Right lobe of liver (tissue), 6 donors: ENCODE results near the gene MLIP. TPM values are rescaled to one million over a fixed set of nuclear protein-coding genes. Genes with fewer than 3 reads are reported as not detected.

ENCODE experiments used
- ATAC-seq, 4 donors: fragments of 200-7000 bp; cut with Tn5 transposase; one replicate each; pipeline ENCODE4 v1.9.1; 2020; ENCODE audit warnings: mild to moderate bottlenecking in 4 of 4, moderate library complexity in 4 of 4
- DNase-seq, 3 donors: peaks; one replicate each; pipeline ENCODE4 v3.0.0-alpha.2; 2020
- H3K27ac ChIP-seq, 3 donors: fragments of 200-600 bp; one replicate each; pipeline ENCODE4 v1.8.0; 2022
- H3K27me3 ChIP-seq, 2 donors: fragments of 200-600 bp; one replicate each; pipeline ENCODE4 v1.8.0; 2022
- H3K36me3 ChIP-seq, 4 donors: fragments of 200-600 bp; sonication (generic) in 1 of 4; one replicate each; pipeline versions ENCODE4 v1.5.1 to v1.8.0; 2017 to 2022; ENCODE audit warnings: control low read depth in 1 of 4
- H3K4me1 ChIP-seq, 4 donors: fragments of 200-600 bp; sonication (generic) in 1 of 4; one replicate each; pipeline versions ENCODE4 v1.5.1 to v1.8.0; 2017 to 2022; ENCODE audit warnings: control low read depth in 1 of 4
- H3K4me3 ChIP-seq, 3 donors: fragments of 200-600 bp; one replicate each; pipeline ENCODE4 v1.8.0; 2022
- H3K9me3 ChIP-seq, 4 donors: fragments of 200-600 bp; sonication (generic) in 1 of 4; one replicate each; pipeline versions ENCODE4 v1.5.1 to v1.8.0; 2017 to 2022; ENCODE audit warnings: control low read depth in 1 of 4
- CTCF ChIP-seq, 4 donors: fragments of 200-600 bp in 3 of 4; fragments of 450-650 bp in 1 of 4; IDR thresholded peaks; one replicate each; pipeline versions ENCODE4 v1.5.1 to v1.8.0; 2016 to 2022; ENCODE audit warnings: antibody characterized with exemption in 4 of 4, mild to moderate bottlenecking in 2 of 4
- POLR2A ChIP-seq: fragments of 450-650 bp; IDR thresholded peaks from one replicate; pipeline ENCODE4 v1.6.1; 2017; ENCODE audit warnings: antibody characterized with exemption, mild to moderate bottlenecking
- WGBS: methylation state at CpG from one replicate; pipeline ENCODE4 v1.1.6; 2018; ENCODE audit warnings: low coverage, low lambda C conversion rate; ENCODE audit not compliant: insufficient coverage; ENCODE audit errors: missing lambda C conversion rate; 5-methylcytosine and 5-hydroxymethylcytosine counted together
- intact Hi-C, 2 donors: fragments of 100-400 bp; cut with DNase I; formaldehyde crosslinking; loops; one replicate each; pipeline versions ENCODE4 v1.11.2 to v1.14.1; 2022
- total RNA-seq, 6 experiments: library from RNA; depleted of rRNA in 2 of 6; stranded (reverse); fragments of >200 nt in 2 of 6; fragmentation: NEBNext Ultra II Directional in 3 of 6; extraction: Animal tissue kit (Norgen Biotek cat#: 25700) in 3 of 6; gene quantifications; one replicate each; pipeline versions ENCODE4 v1.1.0 to v1.2.4, GENCODE V29; 2016 to 2023
- donor health status: DM: no; HTN: yes; CAD: no.
- donor health status: DM: no; HTN: no; CAD: no.
- donor health status: DM: no; HTN: no; CAD: no.
- donor health status: DM: no; HTN: yes; CAD: no.
- donor health status: DM: no; HTN: yes; CAD: no.

The MLIP gene
- total RNA-seq, 6 experiments from 2014 or later: 20.2 to 64.6 (median 24.4) TPM

DNA sequence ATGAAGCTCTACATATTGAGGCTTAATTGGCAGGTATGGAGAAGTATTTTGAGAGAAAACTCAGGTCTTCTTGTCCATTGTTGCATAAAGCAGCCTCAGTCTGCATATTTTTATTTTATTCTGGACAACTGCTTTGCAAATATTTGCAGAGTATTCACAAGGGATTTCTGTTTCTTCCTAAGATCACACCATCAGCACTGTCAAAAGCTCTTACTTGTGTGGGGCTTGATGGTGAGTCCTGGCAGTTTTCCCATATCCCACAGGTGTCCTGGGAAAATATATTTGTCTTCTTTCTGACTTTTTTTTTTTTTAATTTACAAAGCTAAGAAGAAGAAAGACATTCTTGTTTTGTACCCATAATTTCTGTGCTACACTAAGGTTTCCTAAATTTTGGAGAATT is 16.9 kb upstream of the MLIP start:
- DNase-seq: no peak
- Histone ChIP-seq H3K36me3 (no peaks in the 10 kb centered on the region), H3K27ac (no peak overlapping the region), H3K9me3 (no peaks in the 10 kb centered on the region), H3K4me1 (no peaks in the 10 kb centered on the region), H3K4me3 (no peak overlapping the region), H3K27me3 (no peaks in the 10 kb centered on the region)
- no peak for ATAC-seq
- intact Hi-C loops: no loop called here
- TF ChIP-seq POLR2A: no peak
- TF ChIP-seq CTCF (IDR thresholded peaks at IDR 0.05): no peak

- no peaks in the 10 kb centered on the region for H3K9me3 ChIP-seq
- DNase-seq: no peak
- TF ChIP-seq POLR2A (no peak), CTCF (IDR thresholded peaks at IDR 0.05) (no peak)
- no peak overlapping the region for H3K27ac ChIP-seq
- intact Hi-C loops: no loop called here
- no peaks in the 10 kb centered on the region for H3K27me3 ChIP-seq
- WGBS: 79% methylated on average over 4 of the region's 4 CpGs
- no peaks in the 10 kb centered on the region for H3K4me1 ChIP-seq
- no peaks in the 10 kb centered on the region for H3K36me3 ChIP-seq
- no peak overlapping the region for H3K4me3 ChIP-seq
- no peak for ATAC-seq
Observed at GRCh38 chr6:54094786-54095185, 16.5 kb upstream of the MLIP start.

DNA sequence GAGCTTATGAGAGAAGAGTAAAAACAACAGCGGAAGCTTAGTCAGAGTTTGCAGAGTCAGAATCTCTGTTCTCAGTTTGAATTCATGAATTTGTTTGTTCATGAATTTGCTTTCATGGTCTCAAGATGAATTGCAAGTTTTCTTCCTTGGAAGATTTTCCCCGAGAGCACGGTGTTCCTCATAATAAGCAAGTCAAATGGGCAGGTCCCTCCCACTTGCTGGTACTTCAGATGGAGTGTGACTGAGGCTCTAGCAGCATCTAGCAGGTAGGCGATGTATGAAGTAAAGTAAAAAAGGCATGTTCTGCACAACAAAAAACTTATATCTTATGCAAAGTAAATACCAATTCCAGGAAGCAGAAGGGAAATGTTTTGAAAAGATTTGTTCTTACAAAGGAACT is 15.5 kb upstream of the MLIP start:
- H3K4me3 ChIP-seq: no peak overlapping the region
- no peaks in the 10 kb centered on the region for H3K4me1 ChIP-seq
- intact Hi-C loops: no loop called here
- DNase-seq: no peak
- H3K9me3 ChIP-seq: no peaks in the 10 kb centered on the region
- no peak for ATAC-seq
- no peaks in the 10 kb centered on the region for H3K36me3 ChIP-seq
- no peaks in the 10 kb centered on the region for H3K27me3 ChIP-seq
- no peak overlapping the region for H3K27ac ChIP-seq
- WGBS: 93% methylated on average over 4 of the region's 4 CpGs
- TF ChIP-seq CTCF (IDR thresholded peaks at IDR 0.05) (no peak), POLR2A (no peak)

DNA sequence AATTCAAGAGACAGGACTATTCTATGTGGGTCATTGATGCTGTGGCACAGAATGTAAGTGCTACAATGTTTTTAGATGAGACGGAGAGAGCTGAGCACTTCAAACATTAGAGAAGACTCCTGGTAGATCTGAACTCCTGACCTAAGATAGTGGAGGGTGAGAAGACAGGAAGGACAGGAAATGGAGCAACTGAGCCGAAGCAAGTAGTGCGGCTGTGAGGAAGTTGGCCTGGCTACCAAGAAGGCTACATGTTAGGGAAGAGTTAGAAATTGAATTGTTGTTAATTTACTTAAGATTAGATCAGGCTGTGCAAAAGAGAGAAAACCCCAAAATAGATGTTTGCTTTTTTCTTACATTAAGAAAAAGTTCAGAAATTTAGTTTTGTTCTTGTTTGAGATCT is 14.4 kb upstream of the MLIP start:
- 62% methylated on average over 3 of the region's 3 CpGs for WGBS

More for the DNA sequence above, 14.4 kb upstream of the MLIP start:
- no peak overlapping the region for H3K27ac ChIP-seq
- DNase-seq: no peak
- no peak overlapping the region for H3K4me3 ChIP-seq
- H3K4me1 ChIP-seq: no peaks in the 10 kb centered on the region
- no peak for ATAC-seq
- no peaks in the 10 kb centered on the region for H3K9me3 ChIP-seq
- intact Hi-C loops: no loop called here
- no peaks in the 10 kb centered on the region for H3K27me3 ChIP-seq
- TF ChIP-seq CTCF (IDR thresholded peaks at IDR 0.05) (no peak), POLR2A (no peak)
- H3K36me3 ChIP-seq: no peaks in the 10 kb centered on the region
